AG20443 (cell line): ENCODE data around the gene ZSWIM1.
A peak's percentile ranks its signal among the peaks of the same experiment; 100 is the strongest.
"Not testable (repeated sequence)": the region's sequence is repeated elsewhere in the genome, so short reads cannot be mapped to it uniquely, and the experiment has no call there.

ENCODE experiments used
- DNase-seq: peaks from one replicate; pipeline ENCODE4 v3.0.0; 2012; ENCODE audit warnings: low spot score, mixed read lengths

The ZSWIM1 gene

DNA sequence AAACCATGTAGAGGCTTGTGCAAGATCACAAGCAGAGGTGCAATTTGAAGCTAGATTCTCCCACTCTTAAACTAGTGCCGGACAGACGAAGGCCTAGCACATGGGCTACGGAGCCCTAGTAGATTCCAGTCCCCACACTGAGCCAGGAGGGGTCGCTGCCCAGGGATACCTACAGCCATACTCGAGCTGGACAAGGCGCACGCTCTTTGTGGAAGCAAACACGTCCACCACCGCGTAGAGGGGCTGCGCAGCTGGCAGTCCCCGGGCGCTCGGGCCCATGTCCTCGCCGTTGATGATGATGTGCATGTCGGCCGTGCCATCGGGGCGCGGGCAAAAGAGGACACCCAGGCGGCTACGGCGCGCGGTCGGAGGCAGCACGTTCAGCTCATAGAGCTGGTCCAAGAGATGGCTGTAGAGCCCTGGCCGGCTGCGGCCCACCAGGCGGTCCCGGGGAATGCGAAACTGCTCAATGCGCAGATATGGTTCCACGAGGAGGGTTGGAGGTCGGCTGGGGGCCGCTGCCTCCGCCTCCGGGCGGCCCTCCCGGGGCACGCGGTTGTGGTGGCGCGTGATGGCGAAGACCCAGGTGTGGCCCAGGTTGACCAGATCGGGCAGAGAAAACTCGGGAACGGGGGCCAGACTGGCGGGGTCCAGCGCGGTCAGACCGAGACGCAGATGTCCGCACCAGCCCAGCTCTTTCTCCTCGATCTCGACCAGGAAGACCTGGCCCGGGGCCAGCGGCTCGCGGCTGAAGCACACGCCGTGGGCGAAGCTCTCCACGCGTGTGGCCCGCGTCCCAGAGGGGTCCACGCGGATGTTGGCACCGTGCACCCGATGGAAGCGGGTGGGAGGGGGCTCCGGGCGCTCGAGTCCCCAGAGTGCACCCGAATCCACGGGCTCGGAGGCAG lies 9.3 kb downstream of the ZSWIM1 start:
- DNase-seq: peak; percentile 81

GRCh38 chr20:45890985-45891983 lies 10.3 kb downstream of the ZSWIM1 start, which contains the start of the genes CTSA and NEURL2:
Gene CTSA, plus strand, starts transcription at chr20:45891335. Its CDS starts 234 bp downstream, at chr20:45891569.
Gene NEURL2, minus strand, starts transcription at chr20:45891208. Its CDS starts 217 bp downstream, at chr20:45890991.
- peak; percentile 97 for DNase-seq

GRCh38 chr20:45892049-45892825 lies 11.2 kb downstream of the ZSWIM1 start:
- DNase-seq: peak; percentile 62

DNA sequence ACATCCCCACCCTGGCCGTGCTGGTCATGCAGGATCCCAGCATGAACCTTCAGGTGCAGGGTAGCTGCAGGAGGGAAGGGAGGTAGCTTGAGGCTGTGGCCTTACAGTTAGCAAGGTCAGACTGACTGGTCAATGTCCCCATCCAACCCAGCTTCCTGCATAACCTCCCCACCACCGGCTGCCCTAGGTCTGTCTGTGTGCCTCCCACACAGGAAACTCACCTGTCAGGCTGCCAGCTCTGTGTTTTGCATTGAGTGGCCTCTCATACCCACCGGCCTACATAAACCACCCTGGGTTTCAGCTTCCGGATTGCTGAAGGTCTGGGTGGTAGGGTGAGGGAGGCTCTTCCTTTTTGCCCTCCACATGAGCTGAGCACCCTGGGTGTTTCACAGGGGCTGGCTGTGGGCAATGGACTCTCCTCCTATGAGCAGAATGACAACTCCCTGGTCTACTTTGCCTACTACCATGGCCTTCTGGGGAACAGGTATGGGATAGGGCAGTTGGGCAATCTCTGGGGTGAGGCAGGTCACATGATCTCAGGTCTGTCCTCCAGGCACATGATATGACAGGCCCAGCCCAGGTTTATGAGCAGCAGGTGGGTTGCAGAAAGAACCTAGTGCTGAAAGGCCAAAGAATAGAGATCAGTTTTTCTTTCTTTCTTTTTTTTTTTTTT lies 11.9 kb downstream of the ZSWIM1 start:
- no peak for DNase-seq

DNA sequence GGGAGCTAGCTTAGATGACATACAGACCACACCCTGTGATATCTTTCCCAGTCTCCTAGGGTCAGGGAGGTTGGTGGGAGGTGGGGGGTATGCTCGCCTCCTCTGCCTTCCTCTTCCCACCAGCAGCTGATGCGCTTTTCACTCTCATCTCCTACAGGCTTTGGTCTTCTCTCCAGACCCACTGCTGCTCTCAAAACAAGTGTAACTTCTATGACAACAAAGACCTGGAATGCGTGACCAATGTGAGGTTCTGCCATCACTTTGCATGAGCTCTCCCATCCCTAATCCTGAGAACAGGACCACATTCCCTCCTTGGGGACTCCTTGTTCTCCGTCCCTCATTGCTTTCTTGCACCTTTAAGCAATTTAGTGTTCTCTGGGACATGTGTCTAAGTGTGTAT lies 12.8 kb downstream of the ZSWIM1 start:
- DNase-seq: no peak

GRCh38 chr20:45894797-45895196 lies 13.8 kb downstream of the ZSWIM1 start:
- DNase-seq: no peak

DNA sequence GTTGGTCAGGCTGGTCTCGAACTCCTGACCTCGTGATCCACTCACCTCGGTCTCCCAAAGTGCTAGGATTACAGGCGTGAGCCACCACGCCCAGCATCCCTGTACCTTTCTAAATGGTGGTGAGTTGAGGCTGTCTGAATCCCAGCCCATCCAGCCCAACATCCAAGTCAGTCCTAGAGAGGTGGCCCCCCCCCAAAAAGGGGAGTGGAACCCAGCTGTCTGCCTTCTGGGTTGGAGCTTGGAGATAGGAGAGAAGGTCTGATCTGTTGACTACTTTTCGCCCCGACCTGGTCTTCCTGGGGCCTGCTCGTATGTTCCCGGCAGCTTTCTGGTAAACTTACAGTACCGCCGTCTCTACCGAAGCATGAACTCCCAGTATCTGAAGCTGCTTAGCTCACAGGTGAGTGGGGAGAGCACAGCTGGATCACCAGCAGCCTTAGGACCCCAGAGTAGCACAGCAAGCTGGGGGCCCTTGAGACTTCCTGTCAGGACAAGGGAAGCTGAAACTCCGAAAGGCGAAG lies 15.7 kb downstream of the ZSWIM1 start:
- no peak for DNase-seq

DNA sequence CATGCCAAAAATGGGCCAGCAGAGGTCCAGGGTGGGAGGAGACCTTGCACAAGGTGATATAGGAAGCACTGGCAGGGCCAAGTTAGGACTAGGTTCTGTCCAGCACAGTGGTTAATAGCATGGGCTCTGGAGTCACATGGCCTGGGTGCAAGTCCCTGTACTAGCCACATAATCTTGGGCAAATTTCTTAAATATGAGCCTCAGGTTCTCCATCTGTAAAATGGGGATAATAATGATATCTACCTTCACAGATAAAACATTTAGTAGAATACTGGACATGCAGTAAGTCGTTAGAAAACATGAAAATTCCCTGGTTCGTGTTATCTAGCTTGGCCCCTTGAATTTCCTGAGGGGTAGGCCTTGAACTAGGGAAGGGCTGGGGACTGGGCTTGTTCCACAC lies 16.3 kb downstream of the ZSWIM1 start:
- DNase-seq: no peak

GRCh38 chr20:45897692-45898091 lies 16.7 kb downstream of the ZSWIM1 start:
- no peak for DNase-seq

DNA sequence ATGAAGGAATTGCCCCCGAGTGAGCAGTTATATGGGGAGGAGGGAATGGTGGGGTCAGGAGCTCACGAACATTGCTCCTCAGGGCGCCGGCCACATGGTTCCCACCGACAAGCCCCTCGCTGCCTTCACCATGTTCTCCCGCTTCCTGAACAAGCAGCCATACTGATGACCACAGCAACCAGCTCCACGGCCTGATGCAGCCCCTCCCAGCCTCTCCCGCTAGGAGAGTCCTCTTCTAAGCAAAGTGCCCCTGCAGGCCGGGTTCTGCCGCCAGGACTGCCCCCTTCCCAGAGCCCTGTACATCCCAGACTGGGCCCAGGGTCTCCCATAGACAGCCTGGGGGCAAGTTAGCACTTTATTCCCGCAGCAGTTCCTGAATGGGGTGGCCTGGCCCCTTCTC lies 17.3 kb downstream of the ZSWIM1 start:
- no peak for DNase-seq

DNA sequence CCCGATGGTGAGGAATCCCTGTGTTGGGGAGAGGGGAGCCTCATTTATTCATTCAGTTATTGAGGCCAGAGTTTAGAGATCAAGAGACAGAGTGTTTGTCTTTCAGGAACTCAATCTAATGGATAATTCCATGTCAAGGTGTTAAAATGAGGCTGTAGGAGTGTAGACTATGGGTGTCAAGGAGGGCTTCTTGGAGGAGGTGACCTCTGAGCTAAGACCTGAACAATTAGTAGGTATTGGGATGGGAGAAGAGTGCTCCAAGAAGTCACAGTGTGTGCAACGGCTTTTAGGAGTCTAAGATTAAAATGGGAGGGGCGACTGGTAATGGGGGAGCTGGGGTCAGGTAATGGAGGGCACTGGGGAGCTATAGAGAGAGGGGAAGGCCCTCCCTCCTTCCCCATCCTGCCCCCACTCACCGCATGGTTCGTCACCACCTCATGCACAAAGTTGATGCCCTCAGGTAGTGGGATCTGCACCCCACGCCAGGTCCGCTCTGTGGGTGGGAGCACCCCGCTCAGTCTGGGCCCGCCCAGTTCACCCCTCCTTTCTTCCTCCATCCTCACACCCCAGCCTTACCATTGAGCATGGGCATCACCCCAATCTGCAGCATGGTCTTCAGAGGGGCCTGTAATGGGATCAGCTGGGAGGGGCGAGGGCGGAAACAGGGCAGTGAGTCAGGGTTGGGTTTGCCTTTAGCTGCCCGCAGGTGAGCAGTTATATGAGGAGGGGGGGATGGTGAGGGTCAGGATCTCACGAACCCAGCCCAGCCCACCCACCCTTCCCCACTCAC lies 18.2 kb downstream of the ZSWIM1 start:
- DNase-seq: no peak

GRCh38 chr20:45901332-45901731 lies 20.3 kb downstream of the ZSWIM1 start:
- not testable (repeated sequence) for DNase-seq

- DNase-seq: no peak
Observed at GRCh38 chr20:45902199-45902701, 21.2 kb downstream of the ZSWIM1 start.

- DNase-seq: no peak
Observed at GRCh38 chr20:45904583-45905504, 23.8 kb downstream of the ZSWIM1 start.

- DNase-seq: peak; percentile 68
Observed at GRCh38 chr20:45905505-45906079, 24.6 kb downstream of the ZSWIM1 start.

- no peak for DNase-seq
Observed at GRCh38 chr20:45907219-45907948, 26.4 kb downstream of the ZSWIM1 start.

GRCh38 chr20:45908084-45908483 lies 27.1 kb downstream of the ZSWIM1 start:
- DNase-seq: no peak
